OCI-LY1 (cell line): ENCODE data around the gene IGSF22.

Experiments used
- H2AFZ ChIP-seq: fragments of 200-600 bp; sonication (generic), shearing (Covaris generic); 2 replicates; pipeline ENCODE4 v1.6.0; 2014; ENCODE audit warnings: antibody characterized with exemption, mild to moderate bottlenecking, low read length
- H3F3A ChIP-seq: fragments of 200-600 bp; sonication (generic), shearing (Covaris generic); 2 replicates; pipeline ENCODE4 v1.6.0; 2014; ENCODE audit warnings: mild to moderate bottlenecking, antibody characterized with exemption, low read length, moderate library complexity; ENCODE audit not compliant: insufficient read depth
- H3K27ac ChIP-seq: fragments of 200-600 bp; sonication (generic); 2 replicates; pipeline ENCODE4 v1.5.1; 2014; ENCODE audit warnings: low read length, mixed run types, mild to moderate bottlenecking, low read depth; ENCODE audit not compliant: poor library complexity, severe bottlenecking
- H3K27me3 ChIP-seq: fragments of 200-600 bp; sonication (generic); 2 replicates; pipeline ENCODE4 v1.6.0; 2014; ENCODE audit warnings: antibody characterized with exemption, mild to moderate bottlenecking, low read length, moderate library complexity; ENCODE audit not compliant: insufficient read depth
- H3K36me3 ChIP-seq: fragments of 200-600 bp; sonication (generic); 2 replicates; pipeline ENCODE4 v1.6.1; 2014; ENCODE audit warnings: mild to moderate bottlenecking, antibody characterized with exemption, low read length, moderate library complexity, mixed read lengths; ENCODE audit not compliant: insufficient read depth
- H3K4me1 ChIP-seq: fragments of 200-600 bp; sonication (generic); 2 replicates; pipeline ENCODE4 v1.5.1; 2014; ENCODE audit warnings: mild to moderate bottlenecking, low read length, moderate library complexity; ENCODE audit not compliant: insufficient read depth, severe bottlenecking
- H3K4me2 ChIP-seq: fragments of 200-600 bp; sonication (generic), shearing (Covaris generic); 2 replicates; pipeline ENCODE4 v1.6.1; 2014; ENCODE audit warnings: low read length
- H3K4me3 ChIP-seq: fragments of 200-600 bp; sonication (generic); 2 replicates; pipeline ENCODE4 v1.5.1; 2014; ENCODE audit warnings: low read length, low read depth, mild to moderate bottlenecking, mixed read lengths; ENCODE audit not compliant: poor library complexity, severe bottlenecking
- H3K79me2 ChIP-seq: fragments of 200-600 bp; shearing (Covaris generic); 2 replicates; pipeline ENCODE4 v1.6.1; 2016; ENCODE audit warnings: mixed run types, low read length, mixed read lengths; ENCODE audit not compliant: insufficient read depth
- H3K9ac ChIP-seq: fragments of 200-600 bp; sonication (generic), shearing (Covaris generic); 2 replicates; pipeline ENCODE4 v1.6.1; 2014; ENCODE audit warnings: mild to moderate bottlenecking, low read length, mixed read lengths
- H3K9me2 ChIP-seq: fragments of 200-600 bp; sonication (generic), shearing (Covaris generic); 2 replicates; pipeline ENCODE4 v1.6.1; 2014; ENCODE audit warnings: low read depth, mild to moderate bottlenecking, low read length, mixed read lengths
- H3K9me3 ChIP-seq: fragments of 200-600 bp; shearing (Covaris generic); 2 replicates; pipeline ENCODE4 v1.6.1; 2014; ENCODE audit warnings: low read length, mixed read lengths
- H4K20me1 ChIP-seq: fragments of 200-600 bp; sonication (generic), shearing (Covaris generic); 2 replicates; pipeline ENCODE4 v1.6.0; 2016; ENCODE audit warnings: mild to moderate bottlenecking, low read length; ENCODE audit not compliant: insufficient read depth
- EZH2 ChIP-seq: fragments of 200-600 bp; sonication (generic), shearing (Covaris generic); IDR thresholded peaks from 2 replicates; pipeline ENCODE4 v1.8.0; 2017; ENCODE audit warnings: borderline replicate concordance, mixed run types, mild to moderate bottlenecking, antibody characterized with exemption, low read length, moderate library complexity, mixed read lengths
- TF ChIP-seq, protein P1 (sequence below): fragments of 200-600 bp; sonication (generic), shearing (Covaris generic); IDR thresholded peaks from 2 replicates; pipeline ENCODE4 v1.5.1; 2017; ENCODE audit warnings: mild to moderate bottlenecking, antibody characterized with exemption, low read length, moderate library complexity, mixed read lengths

Gene IGSF22

DNA sequence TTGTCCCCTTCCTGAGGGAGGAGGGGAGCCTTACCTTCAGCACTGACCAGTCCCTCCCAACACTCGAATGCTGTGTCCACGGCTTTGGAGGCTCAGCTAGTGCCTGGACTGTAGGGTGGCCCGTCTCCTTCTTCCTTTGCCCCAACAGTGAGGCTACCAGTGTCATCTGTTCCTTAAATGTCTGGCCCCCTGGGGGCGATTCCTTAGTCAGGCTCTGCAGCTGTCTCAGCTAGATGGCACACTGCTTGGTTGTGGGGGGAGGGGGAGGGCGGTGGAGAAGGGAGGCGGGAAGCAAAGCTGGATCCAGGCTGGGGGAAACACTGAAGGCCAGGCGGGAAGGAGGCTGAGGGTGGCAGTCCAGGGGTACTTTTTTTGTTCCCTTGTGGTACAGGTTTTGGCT lies at the start of gene IGSF22:
Gene IGSF22 (minus strand): TSS at position 149 of the 400 bp plus-strand sequence. CDS start 1,952 bp downstream, outside the sequence.
- Histone ChIP-seq H3K9ac (no peak within 1 kb of the TSS), H2AFZ (no peak within 1 kb of the TSS), H3K9me3 (no peaks in the 10 kb centered on the region), H3K79me2 (no peaks in the 10 kb centered on the region), H3K27ac (no peak within 1 kb of the TSS), H3K36me3 (no peaks in the 10 kb centered on the region), H3K4me3 (no peak within 1 kb of the TSS), H4K20me1 (no peaks in the 10 kb centered on the region), H3K4me1 (peaks cover 11% of the 10 kb centered on the region), H3K27me3 (no peaks in the 10 kb centered on the region), H3F3A (no peaks in the 10 kb centered on the region), H3K9me2 (no peaks in the 10 kb centered on the region), H3K4me2 (no peak within 1 kb of the TSS)
- TF ChIP-seq EZH2: no peak
- TF ChIP-seq, protein P1, sequence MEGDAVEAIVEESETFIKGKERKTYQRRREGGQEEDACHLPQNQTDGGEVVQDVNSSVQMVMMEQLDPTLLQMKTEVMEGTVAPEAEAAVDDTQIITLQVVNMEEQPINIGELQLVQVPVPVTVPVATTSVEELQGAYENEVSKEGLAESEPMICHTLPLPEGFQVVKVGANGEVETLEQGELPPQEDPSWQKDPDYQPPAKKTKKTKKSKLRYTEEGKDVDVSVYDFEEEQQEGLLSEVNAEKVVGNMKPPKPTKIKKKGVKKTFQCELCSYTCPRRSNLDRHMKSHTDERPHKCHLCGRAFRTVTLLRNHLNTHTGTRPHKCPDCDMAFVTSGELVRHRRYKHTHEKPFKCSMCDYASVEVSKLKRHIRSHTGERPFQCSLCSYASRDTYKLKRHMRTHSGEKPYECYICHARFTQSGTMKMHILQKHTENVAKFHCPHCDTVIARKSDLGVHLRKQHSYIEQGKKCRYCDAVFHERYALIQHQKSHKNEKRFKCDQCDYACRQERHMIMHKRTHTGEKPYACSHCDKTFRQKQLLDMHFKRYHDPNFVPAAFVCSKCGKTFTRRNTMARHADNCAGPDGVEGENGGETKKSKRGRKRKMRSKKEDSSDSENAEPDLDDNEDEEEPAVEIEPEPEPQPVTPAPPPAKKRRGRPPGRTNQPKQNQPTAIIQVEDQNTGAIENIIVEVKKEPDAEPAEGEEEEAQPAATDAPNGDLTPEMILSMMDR: no peak

DNA sequence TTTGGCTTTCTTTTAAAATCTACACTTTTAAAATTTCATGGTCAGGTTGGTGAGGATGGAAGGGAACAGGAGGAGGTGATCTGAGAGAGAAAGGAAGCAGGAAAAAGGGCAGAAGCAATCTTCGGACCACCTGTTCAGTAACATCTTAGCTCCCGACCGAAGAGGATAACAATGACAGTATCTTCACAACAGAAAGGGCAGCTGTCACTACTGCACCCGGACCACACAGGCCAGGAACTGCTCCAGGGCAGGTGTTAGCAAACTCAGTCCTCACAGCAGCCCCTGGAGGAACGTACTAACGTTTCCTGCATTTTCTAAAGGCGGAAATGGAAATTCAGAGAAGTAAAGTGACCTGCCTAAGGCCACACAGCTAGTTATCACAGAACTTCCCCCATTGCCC lies 48.8 kb upstream of the IGSF22 start:
- Histone ChIP-seq H3K9ac (no peak overlapping the region), H3K4me1 (no peaks in the 10 kb centered on the region), H3K36me3 (no peaks in the 10 kb centered on the region), H3K9me2 (no peaks in the 10 kb centered on the region), H3K27me3 (0 out of 2 replicates have a peak, but pooled peaks cover 5% of the 10 kb centered on the region), H3K27ac (no peak overlapping the region), H2AFZ (no peak overlapping the region), H3K4me2 (no peak overlapping the region), H3K4me3 (no peak overlapping the region), H3K9me3 (no peaks in the 10 kb centered on the region), H3F3A (no peaks in the 10 kb centered on the region), H4K20me1 (no peaks in the 10 kb centered on the region), H3K79me2 (no peaks in the 10 kb centered on the region)
- TF ChIP-seq, protein P1: no peak
- TF ChIP-seq EZH2: no peak

DNA sequence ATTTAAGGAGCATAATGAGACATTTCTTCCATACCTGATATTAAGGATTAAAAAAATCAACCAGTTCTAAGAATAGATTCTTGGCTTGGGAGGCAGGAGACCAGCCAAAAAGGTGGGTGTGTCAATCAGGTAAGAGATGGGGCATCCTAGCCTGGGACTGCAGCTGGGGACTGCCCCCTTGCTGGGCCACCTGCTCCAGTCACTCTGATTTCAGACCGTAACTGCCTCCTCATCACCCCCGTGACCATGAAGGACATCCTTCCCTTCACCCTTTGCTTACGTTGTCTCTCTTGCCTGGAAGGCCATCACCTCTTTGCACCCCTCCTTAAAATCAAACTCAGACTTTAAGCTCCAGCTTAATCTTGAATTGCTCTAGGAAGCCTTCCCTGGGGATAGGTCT lies 47.7 kb upstream of the IGSF22 start:
- no peak for TF ChIP-seq EZH2
- TF ChIP-seq, protein P1: no peak
- no peaks in the 10 kb centered on the region for H3F3A ChIP-seq
- H3K9me3 ChIP-seq: no peaks in the 10 kb centered on the region
- H3K36me3 ChIP-seq: no peaks in the 10 kb centered on the region
- no peaks in the 10 kb centered on the region for H3K4me1 ChIP-seq
- no peaks in the 10 kb centered on the region for H3K9me2 ChIP-seq
- no peak overlapping the region for H3K4me3 ChIP-seq
- H3K9ac ChIP-seq: no peak overlapping the region
- H3K27ac ChIP-seq: no peak overlapping the region
- no peak overlapping the region for H2AFZ ChIP-seq
- H3K27me3 ChIP-seq: 0 out of 2 replicates have a peak, but pooled peaks cover 5% of the 10 kb centered on the region
- no peaks in the 10 kb centered on the region for H3K79me2 ChIP-seq
- no peaks in the 10 kb centered on the region for H4K20me1 ChIP-seq
- no peak overlapping the region for H3K4me2 ChIP-seq
